ENCODE results near the gene LDLRAD2. TPM values are rescaled to one million over a fixed set of nuclear protein-coding genes. Genes with fewer than 3 reads are reported as not detected.
A peak's percentile ranks its signal among the peaks of the same experiment; 100 is the strongest.

Gene LDLRAD2
- total RNA-seq, 1 donor from 2014 or later, result 0.32 TPM

- Histone ChIP-seq H3K4me3 (no peak overlapping the region), H3K9me3 (no peaks in the 10 kb centered on the region), H3K36me3 (peaks cover 100% of the 10 kb centered on the region), H3K4me1 (no peaks in the 10 kb centered on the region), H3K27me3 (ENCODE audit: low read depth) (no peaks in the 10 kb centered on the region), H3K27ac (no peak overlapping the region)
- intact Hi-C loops (cut with DNase I), result no loop called here
- ATAC-seq (no peak), DNase-seq (no peak)
- TF ChIP-seq CTCF (IDR thresholded peaks at IDR 0.05), result no peak
These were observed 27.4 kb downstream of the LDLRAD2 start for GRCh38 chr1:21839337-21840037.

- no peak for TF ChIP-seq CTCF (IDR thresholded peaks at IDR 0.05)
- intact Hi-C loops (cut with DNase I), result no loop called here
- peaks cover 100% of the 10 kb centered on the region for H3K36me3 ChIP-seq
These were observed 28.9 kb downstream of the LDLRAD2 start for GRCh38 chr1:21840981-21841380.

GRCh38 chr1:21841852-21842466 lies 29.9 kb downstream of the LDLRAD2 start:
- peaks cover 100% of the 10 kb centered on the region for H3K36me3 ChIP-seq
- H3K9me3 ChIP-seq, result no peaks in the 10 kb centered on the region
- H3K27me3 ChIP-seq (ENCODE audit: low read depth), result no peaks in the 10 kb centered on the region
- H3K4me1 ChIP-seq, result no peaks in the 10 kb centered on the region
- H3K27ac ChIP-seq, result no peak overlapping the region
- no peak for TF ChIP-seq CTCF (IDR thresholded peaks at IDR 0.05)
- no peak overlapping the region for H3K4me3 ChIP-seq
- ATAC-seq (no peak), DNase-seq (no peak)
- intact Hi-C loops (cut with DNase I), result no loop called here

More at GRCh38 chr1:21840981-21841380, 28.9 kb downstream of the LDLRAD2 start:
- H3K4me3 ChIP-seq, result no peak overlapping the region
- no peak overlapping the region for H3K27ac ChIP-seq
- H3K9me3 ChIP-seq, result no peaks in the 10 kb centered on the region
- ATAC-seq (no peak), DNase-seq (no peak)
- no peaks in the 10 kb centered on the region for H3K4me1 ChIP-seq
- H3K27me3 ChIP-seq (ENCODE audit: low read depth), result no peaks in the 10 kb centered on the region

- ATAC-seq (no peak), DNase-seq (peak; percentile 47)
- Histone ChIP-seq H3K27me3 (ENCODE audit: low read depth) (no peaks in the 10 kb centered on the region), H3K4me3 (no peak overlapping the region), H3K4me1 (no peaks in the 10 kb centered on the region), H3K27ac (no peak overlapping the region), H3K36me3 (peaks cover 100% of the 10 kb centered on the region), H3K9me3 (no peaks in the 10 kb centered on the region)
- intact Hi-C loops (cut with DNase I), result no loop called here
- TF ChIP-seq CTCF (IDR thresholded peaks at IDR 0.05), result no peak
These were observed 30.6 kb downstream of the LDLRAD2 start for GRCh38 chr1:21842606-21843162.

GRCh38 chr1:21843208-21843607 lies 31.1 kb downstream of the LDLRAD2 start:
- Histone ChIP-seq H3K4me3 (no peak overlapping the region), H3K36me3 (peaks cover 100% of the 10 kb centered on the region), H3K27me3 (ENCODE audit: low read depth) (no peaks in the 10 kb centered on the region), H3K9me3 (no peaks in the 10 kb centered on the region), H3K4me1 (no peaks in the 10 kb centered on the region), H3K27ac (no peak overlapping the region)
- ATAC-seq, result no peak
- intact Hi-C loops (cut with DNase I), result no loop called here
- TF ChIP-seq CTCF (IDR thresholded peaks at IDR 0.05), result no peak
- no peak for DNase-seq

Measured in lower lobe of right lung (tissue), 2 donors.